ENCODE results near the gene AMN.

The AMN gene

DNA sequence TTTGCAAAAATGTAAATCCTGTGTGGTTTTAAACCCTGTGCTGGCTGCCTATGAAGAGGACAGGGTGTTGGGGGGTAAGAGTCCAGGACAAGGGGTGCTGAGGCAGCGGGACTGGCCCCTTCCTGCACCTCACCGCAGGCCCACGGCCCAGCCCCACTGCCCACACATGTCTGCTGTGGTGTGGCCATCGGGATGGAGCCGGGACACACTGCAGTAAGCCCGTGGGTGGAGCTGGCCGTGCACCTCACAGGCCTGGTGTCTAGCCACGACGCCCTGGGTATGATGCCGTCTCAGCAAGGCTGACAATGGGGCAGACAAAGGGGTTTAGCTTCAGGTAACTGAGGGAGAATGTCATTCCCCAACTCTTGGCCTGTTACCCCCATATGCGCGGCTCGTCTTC, 19.6 kb downstream of the AMN start:
- DNase-seq (ENCODE audit: extremely low read depth in 1 of 2, low read depth in 1 of 2) = no peak

DNA sequence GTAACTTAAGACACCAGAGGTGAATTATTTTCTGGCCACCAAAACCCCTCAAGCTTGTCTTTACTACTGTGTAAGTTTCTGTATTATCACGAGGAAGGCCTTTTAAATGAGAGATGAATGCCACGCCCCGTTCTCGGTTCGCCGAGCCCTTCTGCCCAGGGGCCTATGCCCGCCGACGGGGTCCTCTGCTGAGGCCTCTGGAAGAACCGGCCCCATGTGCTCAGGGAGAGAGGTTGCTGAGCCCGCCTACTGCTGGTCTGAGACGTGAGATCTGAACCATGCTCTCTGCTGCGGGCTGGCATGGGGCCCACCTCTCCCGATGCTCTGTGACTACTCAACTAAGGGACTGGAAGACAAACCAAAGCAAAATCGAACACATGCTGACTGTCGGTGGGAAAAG, 21.0 kb downstream of the AMN start:
- DNase-seq (ENCODE audit: extremely low read depth in 1 of 2, low read depth in 1 of 2) = no peak

DNA sequence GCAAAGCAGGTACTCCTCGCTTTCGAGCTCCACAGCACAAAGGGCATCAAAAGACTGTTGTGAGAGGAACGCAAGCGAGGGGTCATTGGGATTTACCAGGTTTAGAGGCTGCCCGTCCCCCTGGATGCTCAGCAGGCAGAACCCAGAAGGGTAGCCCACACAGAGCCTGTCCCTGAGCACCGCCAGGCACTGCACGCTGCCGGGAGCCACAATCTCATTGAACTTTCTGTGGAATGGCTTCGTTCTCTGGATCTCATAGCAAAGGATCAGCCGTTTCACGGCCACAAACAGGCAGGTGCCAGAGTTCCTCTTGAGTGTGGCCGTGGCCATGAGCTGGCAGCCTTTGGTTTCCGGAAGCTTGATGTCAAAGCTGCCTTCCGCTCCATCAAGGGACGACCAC, 21.5 kb downstream of the AMN start:
- no peak for DNase-seq (ENCODE audit: extremely low read depth in 1 of 2, low read depth in 1 of 2)

DNA sequence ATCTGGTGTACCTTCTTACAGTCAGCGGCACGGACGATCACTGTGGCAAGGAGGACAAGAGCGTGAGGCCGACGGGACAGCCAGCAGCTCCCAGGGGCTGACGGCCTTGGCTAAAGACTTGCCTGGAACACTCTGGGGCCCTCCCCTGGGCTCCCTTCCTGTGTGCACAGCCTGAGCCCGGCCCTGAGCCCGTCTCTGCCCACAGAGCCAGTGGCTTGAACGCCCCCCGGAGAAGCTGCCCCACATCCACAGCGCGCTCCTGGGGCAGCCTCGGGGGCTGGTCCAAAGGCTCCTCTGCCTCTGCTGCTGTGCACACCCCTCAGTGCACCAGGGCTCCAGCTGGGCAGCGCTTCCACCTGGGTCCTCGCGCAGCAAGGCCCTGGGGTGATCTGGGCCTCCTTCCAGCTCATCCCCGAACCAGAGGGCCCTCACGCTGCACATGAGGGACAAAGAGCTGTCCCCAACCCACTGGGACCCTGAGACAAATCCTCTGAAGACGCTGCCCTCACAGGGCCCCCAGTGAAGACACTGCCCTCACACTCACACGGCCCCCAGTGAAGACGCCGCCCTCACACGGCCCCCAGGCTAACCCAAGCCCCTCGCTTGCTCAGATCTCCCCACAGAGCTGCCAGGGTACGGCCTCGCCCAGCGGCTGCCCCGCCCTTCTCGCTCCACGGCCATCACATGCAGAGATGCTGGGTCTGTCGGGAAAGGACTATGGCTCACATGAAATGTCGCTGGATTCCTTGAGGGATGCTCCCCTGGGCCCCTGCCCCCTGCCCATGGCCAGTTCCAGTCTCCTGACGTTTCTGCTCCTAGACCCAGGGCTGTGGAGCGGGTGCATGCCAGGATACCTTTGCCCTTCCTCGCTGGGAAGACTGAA, 22.2 kb downstream of the AMN start:
- DNase-seq (ENCODE audit: extremely low read depth in 1 of 2, low read depth in 1 of 2) = no peak

DNA sequence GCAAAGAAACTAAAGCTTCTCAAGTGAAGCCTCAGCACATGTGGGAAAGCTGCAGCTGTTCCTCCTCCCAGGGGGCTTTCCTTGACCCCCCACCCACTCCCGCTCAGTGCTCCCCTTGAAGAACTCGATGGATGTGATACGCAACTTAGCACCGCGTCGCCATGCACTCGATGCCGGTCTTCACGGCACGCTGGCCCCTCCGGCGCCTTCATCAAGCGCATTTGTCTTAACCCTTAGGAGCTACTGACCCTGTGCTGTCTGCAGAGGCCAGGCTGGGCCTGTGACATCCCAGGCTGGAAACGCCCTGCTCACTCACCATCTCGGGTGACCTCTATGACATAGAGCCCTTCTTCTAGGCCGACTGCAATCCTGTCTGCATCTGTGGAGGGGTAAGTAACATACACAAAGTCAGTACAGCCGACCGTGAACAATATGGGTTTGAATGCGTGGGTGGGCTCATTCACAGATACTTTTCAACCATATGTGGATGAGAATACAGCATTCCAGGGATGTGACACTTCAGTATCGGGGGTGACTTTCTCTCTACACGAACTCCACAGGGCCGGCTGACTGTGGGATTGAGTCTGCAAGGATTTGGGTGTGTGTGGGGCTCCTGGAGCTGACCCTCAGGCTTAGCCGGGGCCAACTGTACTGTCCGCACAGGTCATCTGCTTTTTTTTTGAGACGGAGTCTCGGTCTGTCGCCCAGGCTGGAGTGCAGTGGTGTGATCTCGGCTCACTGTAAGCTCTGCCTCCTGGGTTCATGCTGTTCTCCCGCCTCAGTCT, 23.1 kb downstream of the AMN start:
- DNase-seq (ENCODE audit: extremely low read depth in 1 of 2, low read depth in 1 of 2) = no peak

DNA sequence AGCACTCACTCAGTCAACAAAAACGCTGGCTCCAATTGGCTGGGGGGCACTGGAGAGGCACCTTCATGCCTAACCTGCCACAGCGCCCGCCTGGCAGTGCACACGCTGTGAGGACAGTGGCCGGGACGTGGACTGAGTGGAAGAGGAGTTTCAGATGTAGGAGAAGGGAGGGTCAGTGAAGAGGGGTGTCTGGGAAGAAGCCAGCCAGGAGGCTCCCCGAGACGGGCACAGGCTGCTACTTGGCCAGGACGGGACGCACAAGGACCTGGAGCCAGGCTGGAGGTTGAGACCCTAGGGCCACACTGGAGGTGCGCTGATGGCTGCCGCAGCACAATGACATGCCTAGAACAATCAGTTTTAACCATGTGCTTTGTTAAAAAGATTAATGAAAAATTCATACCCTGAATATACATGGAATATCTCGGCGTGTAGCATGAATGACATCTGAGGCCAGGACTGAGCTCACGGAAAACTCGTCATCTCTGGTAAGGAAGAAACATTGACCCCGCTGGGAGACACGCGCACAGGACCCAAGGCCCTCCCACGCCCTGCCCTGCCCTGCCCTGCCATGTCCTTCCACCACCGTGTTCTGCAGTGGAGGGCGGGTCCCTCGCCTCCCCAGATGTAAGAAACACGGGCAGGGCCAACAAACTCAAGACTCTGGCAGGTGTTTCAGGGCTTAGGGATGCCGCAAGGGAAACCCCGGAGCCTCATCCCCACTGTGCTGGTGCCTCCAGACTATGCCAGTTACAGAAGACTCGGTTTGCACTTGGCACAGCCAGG, 25.0 kb downstream of the AMN start:
- no peak for DNase-seq (ENCODE audit: extremely low read depth in 1 of 2, low read depth in 1 of 2)

DNA sequence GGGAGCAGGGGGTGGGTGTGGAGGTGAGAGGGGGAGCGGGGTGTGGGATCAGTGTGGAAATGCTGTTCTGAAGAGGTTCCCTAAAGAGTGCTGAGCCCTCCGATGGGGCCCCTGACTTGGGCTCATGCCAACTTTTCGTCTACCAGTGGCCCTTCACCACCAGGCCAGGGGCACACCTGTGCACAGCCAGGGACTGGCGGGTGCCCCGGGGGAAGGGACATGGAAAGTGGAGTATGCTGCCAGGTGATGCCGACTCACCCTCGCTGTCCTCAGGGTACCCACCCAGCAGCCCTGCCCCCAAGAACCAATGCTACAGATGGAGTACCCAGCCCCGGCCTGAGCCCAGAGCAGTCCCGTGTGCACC, 26.2 kb downstream of the AMN start:
- DNase-seq (ENCODE audit: extremely low read depth in 1 of 2, low read depth in 1 of 2) = no peak

DNA sequence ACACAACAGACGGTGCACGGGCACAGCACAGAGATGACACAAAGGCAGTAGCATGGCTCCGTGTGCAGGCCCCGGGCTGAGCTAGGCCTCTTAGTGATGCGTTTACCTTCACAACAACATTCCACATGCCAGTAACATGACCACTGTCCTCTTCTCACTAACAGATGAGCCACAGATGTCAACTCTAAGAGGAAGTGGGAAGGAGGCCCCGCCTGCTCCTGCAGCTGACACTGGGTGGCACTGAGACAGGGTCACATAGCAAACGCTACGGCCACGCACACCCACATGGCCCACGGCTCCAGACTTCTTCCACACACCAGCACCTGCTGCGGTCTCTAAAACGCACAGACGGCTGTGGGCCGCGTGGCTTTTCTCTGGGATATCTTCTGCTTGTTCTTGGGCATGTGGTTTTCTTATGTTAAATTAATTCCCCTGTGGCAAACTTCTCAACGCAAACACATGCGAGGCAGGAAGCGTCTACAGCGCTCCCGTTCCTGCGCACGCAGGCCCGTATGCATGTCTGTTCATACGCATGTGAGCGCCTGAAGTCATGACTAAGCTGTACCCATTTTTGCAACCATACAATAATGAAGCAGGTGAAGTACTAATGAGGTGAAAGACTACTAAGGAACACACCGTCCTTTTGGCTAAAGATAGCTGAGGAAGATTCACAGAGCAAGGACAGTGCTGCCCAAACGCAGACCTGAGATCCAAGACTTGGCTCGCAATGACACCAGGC, 26.8 kb downstream of the AMN start:
- no peak for DNase-seq (ENCODE audit: extremely low read depth in 1 of 2, low read depth in 1 of 2)

DNA sequence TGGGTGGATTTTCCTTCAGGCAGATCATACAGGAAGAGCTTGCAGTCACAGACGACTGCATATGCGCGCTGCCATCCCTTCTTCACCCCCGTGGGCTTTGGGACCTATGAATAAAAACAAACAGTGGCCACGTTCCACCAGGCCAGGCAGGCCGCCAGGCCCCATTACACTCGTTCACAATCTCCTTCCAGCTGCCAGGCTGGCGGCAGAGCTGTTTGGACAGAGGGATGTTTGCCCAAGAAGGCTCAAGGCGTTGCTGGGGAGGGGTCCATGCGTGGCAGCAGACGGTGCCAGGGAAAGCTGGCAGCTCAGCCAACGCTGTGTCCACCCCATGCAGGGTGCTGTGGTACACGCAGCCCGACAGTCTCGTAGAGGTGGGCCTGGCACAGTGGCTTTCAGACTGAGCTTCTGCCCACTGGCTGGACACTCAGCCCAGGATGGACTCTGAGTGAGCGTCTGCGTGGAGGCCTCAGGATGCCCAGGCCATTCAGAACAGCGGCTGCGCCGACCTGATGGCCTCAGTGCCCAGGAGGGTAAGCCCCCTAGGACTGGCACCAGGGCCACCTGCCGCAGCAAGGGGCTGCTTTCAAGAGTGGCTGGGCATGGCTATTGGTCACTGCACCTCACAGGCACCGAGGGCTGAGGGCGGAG, 27.5 kb downstream of the AMN start:
- no peak for DNase-seq (ENCODE audit: extremely low read depth in 1 of 2, low read depth in 1 of 2)

DNA sequence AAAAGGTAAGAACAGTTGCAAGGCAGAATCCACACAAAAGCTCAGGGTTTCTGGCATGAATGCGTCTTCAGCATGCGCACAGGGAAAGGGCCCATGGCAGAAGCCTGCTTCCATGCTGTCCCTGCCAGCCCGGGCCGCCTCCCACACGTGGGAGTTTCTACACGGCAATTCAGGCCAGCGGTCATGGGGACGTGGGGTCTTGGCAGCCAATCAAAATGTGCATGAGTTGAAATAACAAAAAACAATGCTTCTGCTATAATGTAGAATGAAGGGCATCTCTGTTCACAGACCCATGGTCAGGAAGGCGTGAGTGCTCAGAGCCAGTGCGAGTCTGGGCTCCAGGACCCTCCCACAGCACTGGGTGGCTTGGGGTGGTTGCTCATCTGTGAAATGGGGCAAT, 28.6 kb downstream of the AMN start:
- DNase-seq (ENCODE audit: extremely low read depth in 1 of 2, low read depth in 1 of 2) = no peak

DNA sequence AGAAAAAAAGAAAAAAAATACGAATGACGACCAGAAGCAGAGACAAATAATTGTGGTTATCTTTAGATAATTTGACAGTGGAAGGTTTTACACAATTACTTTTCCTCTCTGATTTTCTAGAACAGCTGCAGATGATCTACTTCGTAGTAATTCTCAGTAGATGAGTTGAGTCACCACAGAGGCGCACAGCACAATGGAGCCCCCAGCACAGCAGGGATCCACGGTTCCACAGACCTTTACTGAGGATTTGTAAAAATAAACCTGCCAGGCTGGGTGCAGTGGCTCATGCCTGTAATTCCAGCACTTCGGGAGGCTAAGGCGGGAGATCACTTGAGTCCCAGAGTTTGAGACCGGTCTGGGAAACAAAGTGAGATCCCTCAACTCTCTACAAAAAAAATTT, 29.3 kb downstream of the AMN start:
- DNase-seq (ENCODE audit: extremely low read depth in 1 of 2, low read depth in 1 of 2) = no peak

DNA sequence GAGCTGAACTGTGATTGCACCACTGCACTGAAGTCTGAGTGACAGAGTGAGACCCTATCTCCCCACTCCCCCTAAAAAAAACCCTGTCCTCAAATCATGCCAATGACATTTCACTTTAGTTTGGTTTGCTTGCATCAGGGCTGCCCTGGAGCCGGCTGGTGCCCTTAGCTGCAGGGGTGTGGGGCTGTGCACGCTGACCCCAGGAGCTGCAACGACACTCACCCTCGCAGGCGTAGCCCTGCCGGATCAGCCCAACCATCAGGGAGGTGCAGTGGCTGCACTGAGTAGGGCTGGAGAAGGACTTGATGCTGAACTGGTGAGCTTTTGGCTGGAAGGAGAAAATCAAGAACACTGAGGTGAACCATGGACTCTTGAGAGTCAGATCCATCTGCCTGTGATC, 29.8 kb downstream of the AMN start:
- no peak for DNase-seq (ENCODE audit: extremely low read depth in 1 of 2, low read depth in 1 of 2)

DNA sequence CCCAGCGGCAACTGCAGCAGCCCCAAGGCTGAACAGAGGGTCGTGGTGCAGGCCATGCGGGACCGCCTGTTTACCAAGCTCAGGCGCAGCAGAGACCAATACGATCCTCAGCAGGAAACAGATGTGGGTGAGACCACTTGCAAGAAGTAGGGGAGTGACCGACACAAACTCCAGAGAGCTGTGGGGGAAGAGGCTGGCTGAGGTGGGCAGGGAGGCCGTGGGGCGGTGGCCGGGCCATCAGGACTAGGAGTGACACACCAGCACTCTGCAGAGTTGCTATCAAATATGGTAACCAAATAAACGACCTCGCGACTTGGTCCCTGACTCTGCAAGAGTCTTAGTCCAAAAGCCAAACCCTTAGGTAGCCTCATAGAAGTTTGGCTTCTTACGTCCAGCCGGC, 30.6 kb downstream of the AMN start:
- DNase-seq (ENCODE audit: extremely low read depth in 1 of 2, low read depth in 1 of 2) = no peak

DNA sequence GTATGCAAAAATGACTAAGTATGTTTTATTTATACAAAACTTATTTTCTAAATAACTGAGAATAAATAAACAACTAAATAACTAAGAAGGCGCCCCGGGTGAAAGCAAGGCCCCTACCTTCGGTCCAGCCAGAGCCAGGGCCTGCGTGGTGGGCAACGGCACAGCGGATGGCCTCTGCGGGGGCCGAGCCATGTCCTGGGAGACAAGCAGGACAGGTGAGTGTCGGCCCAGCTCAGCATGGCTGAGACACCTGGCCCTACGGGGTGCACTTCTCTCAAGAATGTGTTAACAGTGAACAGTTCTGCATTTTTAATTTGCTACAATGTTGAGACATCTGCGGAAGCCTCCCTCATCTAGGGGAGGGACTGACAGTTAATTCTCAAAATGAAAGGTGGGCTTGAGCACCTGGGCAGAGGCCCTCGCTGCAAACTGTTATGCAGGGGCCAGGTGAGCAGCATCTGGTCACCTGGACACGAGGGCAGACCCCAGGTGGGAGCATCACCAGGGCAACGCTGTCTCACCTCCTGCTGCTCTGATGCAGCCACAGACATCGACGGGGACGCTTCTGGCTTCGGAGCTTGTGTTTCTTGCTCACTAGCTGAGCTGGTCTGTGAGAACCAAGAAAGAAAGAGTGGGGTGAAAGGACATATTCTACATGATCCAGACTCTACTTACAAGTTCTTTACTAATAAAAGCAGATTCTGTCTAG, 31.8 kb downstream of the AMN start:
- DNase-seq (ENCODE audit: extremely low read depth in 1 of 2, low read depth in 1 of 2) = no peak

DNA sequence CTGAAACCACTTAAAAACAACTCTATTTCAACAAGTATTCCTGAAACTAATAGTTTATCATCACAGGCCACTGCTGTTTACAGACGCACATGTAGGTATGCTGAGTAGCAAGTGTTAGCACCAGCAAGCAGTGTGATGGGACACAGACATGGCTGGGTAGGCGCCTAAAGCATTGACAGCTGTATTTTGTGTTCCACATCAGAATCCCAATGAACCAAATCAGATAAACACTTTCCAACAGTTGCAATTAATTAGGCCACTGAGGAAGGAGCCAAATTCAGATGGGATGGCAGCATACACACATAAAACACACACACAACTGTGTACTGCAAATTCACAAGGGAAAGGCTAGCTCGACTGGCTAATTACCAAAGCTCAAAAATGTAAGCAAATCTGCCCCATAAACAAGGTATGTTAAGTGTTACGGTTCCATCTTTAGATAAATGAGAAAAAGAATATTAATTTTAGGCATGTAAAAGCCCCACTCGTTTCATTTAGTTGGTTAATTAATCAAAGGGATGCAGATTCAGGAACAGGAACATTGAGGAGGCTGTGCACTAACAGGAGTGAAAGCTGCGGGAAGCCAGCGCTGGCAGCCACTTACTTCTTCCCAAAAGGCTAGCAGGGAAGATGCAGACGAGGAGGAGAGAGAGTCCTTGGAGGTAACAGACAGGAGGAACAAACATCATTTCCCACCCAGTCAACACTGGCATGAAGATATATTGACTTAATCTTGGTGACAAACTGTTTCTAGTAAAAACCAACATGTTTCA, 33.4 kb downstream of the AMN start:
- no peak for DNase-seq (ENCODE audit: extremely low read depth in 1 of 2, low read depth in 1 of 2)

DNA sequence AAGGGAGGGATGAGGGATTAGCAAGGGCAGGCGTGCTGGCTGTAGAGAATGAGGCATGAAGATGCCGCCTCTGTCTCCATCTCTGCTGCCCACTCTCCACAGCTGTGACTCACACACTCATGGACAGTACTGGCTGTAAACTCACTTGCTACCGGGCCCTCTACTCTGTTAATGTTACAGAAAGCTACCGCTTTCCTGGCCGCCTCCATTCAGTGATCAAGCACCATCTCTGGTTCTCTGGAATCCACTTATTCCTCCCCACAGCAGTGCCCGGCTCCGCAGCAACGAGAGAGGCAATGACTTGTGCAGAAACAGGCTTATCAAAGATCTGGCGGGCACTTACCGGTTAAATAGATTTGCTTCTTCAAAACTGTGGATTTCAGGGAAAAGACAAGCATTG, 34.8 kb downstream of the AMN start:
- no peak for DNase-seq (ENCODE audit: extremely low read depth in 1 of 2, low read depth in 1 of 2)

DNA sequence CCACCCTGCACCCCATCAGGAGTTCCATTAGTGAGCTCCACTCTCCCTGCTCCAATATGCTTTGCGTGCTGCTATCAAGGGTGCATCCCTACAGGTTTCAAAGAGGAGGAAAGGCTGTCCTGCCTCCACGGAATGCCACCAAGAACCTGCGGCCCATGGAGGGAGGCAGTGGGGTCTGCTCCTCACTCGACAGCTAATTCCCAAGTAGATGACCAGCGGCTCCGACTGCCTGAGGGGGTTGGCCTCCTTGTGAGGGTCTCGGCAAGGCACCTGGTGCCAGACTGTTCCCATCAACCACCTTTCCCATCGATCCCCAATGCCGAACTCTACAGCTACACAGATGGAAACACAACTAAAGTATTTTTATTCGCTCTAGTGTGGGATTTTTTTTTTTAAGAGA, 36.0 kb downstream of the AMN start:
- no peak for DNase-seq (ENCODE audit: extremely low read depth in 1 of 2, low read depth in 1 of 2)

DNA sequence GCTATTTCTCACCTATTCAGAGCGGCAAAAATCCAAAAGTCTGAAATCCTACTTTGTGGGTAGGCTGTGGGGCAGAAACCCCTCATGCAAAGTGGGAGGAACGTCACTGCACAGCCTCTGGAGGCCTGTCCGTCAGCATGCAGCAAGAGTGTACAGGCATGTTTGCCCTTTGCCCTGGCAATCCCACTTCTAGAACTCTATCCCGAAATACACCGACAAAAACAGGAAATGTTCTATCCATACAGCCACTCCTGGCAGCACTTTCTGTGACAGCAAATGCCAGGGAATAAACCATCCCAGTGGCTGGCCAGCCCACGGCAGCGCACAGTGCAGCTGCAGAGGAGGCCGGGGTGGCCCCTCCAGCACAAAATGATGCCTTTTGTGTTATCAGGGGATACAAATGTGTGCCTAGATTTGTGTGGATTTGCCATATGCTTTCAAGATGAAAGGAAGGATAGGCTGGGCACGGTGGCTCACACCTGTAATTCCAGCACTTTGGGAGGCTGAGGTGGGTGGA, 39.7 kb downstream of the AMN start:
- DNase-seq (ENCODE audit: extremely low read depth in 1 of 2, low read depth in 1 of 2) = no peak
